ENCODE results near the gene NPM1.

NPM1 gene

DNA sequence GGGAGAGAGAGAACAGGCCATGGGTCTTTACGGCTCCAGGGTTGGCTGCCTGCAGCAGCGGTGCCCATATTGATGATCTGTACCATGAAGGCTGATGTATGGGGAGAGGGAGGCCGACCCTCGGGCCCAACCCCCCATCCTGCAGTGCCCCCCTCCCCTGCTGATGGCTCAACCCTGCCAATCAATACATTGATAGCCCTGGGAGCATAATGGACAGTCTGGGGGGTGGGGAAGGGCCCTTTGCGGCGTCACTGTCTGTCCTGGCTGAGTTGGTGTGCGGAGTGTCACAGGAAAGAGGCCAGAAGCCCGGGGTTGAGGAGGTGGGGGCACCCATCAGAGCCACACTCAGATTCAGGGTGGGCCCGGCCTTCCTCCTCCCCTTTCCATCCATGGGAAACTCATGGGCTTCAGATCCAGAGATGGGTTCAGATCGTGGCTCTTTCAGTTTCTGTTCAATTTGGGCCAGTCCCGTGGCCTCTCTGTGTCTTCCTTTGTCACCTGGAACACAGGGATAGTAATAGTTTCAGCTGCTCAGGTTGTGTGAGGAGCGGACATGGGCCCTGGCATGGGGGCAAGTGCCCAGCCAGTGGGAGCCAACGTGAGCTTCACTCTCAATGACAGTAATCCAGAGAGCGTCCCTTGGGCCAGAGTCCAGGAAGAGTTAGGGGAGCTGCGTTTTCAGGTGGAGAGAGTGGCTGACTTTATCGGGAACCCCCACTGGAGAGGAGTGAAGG, 41.3 kb downstream of the NPM1 start:
- no peak for DNase-seq

DNA sequence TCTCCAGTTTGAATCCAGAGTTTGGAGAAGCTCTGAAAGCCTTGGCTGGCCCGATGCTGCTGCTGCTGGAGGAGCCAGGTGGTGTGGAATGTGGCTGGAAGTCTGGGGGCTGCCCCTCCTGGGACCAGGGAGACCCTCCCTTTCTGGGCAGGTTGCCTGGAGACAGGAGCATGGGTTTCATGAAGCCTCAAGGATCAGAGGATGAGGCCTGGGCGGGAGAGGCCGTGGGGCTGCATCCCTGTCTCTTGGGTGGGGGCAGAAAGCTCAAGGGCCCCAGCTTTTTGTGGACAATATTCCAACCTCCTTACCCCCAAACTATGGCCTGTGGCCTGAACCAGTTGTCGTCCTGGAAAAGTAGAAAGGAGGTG, 41.9 kb downstream of the NPM1 start:
- DNase-seq = peak; percentile 34

DNA sequence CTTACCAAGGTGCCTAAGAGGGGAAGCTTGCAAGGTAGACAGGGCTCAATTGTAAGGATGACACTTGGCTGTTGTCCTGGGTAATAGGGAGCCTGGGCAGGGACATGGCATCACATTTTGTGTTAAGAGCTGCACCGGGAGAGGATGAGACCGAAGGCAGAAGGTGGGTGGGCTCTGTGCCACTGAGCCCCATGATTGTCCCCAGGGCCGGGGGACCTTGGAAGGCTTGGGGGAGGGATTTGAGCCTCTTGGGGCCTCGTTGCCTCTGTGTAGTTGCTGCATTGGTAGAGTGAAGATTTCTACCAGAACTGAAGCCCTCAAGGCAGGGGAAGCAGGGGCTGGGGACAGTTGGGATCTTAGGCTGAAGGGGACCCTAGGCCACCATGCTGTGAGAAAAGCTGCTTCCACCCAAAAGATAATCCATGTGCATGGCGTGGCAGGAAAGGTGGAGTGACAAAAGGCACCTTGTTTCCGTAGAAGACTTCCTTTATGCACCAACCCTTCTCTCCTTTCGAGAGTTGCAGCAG, 43.7 kb downstream of the NPM1 start:
- DNase-seq = no peak

DNA sequence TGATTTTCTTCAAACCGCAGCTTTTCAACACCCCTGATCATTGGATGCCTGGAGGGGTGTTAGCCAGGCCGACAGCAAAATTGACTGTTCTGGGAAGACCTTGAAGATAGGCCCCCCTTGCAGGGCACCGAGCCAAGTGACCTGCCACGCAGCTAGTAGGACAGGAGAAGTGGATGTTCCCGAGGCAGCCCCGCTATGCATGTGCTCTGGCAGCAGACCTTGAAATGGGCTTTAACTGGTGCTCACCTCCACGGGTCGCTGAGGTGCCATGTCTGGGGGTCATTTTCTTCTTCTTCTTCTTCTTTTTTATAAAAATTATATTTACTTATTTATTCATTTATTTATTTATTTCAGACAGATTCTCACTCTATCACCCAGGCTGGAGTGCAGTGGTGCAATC, 44.4 kb downstream of the NPM1 start:
- no peak for DNase-seq

DNA sequence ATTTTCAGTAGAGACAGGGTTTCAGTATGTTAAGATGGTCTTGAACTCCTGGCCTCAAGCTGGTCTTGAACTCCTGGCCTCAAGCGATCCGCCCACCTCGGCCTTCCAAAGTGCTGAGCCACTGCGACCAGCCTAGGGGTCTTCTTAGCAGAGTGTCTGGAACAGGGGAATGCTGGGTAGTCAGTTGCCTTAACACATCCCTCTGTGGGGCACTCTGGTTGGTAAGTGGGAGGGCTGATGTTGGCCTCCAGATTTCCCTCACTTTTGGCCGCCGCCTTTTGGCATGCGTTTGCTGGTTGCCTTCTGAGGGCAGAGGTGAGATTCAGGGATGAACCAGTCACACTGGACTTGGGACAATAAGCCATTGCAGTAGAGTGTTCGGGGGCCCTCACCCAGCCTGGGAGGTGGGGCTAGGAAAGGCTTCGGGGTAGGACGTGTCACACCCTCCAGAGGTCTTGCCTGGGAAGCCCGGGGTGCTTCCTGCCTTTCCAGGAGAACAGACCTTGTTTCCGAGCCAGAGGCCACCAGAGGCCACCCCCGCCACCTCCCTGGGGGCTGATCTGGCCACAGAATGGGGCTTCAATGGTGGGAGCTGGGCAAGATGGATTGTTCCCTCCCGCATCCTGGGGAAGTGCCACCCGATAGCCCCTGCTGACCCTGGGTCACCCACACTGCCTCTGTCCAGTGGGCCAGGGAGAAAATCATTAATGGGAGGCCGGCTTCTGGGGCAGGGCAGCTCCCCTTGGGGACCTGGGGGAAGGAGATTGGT, 45.1 kb downstream of the NPM1 start:
- DNase-seq = no peak

DNA sequence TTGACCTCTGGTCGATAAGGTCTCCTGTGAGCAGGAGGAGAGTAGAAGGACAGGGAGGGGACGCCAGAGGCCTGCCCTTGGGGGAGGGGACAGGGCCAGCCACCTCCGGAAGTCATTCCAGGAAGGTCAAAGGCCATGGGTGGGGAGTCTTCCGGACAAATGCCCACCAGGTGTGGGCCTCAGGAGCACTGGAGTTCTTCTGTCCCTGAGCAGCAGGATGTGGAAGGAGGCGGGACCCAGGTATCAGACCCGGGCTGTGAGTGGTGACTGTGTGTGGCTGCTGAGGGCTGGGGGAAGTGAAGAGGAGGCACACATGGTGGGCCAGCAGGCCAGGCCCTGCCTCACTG, 45.7 kb downstream of the NPM1 start:
- DNase-seq = no peak

DNA sequence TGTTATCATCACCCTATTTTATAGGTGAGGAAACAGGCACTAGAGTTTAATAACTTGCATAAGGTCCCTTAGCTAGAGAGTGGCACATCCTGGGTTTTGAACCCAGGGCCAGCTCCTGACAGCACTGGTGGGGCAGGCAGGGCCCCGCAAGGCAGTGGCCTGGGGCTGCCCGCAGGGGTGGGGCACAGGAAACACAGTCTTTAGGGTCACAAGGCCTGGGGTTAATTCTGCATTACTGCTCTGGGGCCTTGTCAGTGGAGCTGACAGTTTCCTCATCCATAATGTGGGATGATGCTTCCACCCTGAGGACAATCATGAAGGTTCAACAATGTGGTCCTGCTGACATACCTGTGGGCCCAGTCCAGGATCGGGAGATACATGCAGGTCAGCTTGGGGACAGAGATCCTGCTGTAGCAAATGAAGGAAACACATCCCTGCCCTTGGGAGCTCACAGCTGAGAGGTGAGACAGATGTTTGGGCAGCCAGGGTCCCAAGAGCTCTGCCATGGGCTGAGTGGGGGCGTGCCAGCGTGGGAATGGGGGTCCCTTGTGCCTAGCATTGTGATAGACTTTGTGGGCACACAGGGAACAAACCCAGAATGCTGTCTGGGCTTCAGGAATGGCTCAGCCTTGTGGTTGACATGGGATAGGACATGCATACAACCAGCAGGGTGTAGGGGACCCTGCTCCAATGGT, 46.5 kb downstream of the NPM1 start:
- DNase-seq = no peak

DNA sequence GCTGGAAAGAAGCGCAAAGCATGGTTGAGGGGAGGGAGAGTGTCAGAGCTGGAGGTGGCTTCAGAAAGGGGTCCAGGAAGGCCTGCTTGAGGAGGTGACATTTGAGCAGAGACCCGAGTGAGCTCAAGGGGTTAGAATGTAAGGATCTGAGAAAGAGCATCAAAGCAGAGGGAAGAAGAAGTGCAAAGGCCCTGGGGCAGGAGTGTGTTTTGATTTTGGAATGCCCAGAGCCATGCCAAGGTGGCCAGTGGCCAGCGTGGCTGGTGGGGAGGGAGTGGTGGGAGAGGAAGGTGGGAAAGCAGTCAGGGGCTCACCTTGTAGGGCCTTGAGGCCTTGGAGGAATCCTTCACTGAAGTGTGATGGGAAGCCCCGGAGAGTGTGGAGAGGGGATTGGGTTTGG, 47.2 kb downstream of the NPM1 start:
- DNase-seq = no peak

DNA sequence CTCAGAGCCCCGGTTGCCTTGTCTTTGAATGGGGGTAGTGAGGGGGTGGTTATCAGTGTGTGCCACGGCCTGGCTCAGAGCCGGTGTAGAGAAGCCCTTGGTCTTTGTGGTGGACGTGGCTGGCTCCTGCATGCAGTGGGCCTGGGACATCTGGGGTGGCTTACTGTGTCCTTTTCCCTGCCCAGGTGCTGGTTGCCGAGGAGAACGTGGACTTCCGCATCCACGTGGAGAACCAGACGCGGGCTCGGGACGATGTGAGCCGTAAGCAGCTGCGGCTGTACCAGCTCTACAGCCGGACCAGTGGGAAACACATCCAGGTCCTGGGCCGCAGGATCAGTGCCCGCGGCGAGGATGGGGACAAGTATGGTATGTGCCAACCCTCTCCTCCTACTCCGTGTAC, 48.3 kb downstream of the NPM1 start:
- DNase-seq = no peak

DNA sequence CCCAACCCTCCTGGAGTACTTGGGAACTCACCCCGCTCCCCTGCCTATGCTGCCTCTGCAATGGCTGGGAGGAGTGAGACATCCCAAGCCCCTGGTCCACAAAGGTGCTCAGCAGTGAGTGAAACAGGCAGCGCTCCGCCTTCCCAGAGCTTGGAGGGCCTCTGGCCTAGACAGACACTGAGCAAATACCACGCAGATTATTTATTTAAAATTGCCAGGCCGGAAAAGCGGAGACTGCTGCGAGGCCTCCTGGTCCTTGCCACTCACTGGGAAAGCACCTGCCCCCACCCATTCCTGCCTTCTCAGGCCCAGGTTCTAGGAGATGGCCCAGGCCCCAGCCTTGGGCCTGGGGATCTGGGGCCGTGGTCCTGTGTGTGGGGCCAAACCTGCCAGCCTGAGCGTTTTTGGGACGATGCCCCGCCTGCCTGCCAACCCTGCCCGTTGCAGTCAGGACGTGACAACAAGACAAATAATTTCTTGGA, 49.2 kb downstream of the NPM1 start:
- DNase-seq = no peak

DNA sequence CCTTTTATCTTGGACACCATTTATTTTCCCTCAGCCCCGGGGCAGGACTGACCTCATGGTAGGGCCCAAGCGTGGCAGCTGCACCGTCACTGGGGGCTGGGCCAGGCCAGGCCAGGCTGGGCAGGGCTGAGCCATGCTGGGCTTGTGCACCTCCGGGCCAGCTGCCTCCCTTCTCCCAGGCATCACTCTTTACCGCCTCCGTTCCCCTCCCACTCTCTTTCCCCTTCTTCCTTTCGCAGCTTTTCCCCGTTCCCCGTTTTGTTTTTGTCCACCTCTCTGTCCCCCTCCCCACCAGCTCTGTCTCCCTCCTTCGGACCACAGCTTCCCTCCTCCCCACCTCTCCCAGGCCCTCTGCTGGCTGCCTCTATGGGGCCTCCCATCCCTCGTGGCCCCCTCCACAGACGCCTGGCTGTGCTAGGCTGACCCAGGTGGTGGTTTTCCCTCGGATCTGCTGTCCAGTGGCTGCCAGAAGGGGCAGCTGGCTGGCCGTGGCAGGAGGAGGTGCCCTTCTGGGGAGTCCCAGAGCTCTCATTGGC, 49.7 kb downstream of the NPM1 start:
- no peak for DNase-seq

DNA sequence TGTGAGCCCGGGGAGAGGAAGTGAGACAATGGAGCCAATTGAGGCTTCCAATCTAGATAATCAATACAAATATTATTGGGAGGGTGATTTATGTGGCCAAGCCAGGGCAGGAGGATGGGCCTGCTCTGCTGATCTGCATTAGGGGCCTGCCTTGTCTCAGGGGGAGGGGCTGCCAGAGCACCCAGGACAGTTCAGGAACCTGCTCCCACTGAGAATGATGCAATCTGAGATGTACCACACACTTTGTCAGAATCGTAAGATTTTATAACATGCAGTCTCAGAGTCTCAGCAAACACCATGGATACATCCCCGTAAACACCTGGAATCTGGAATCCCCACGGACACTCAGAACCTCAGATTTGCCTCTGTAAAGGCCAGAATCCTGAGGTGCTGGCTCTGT, 51.1 kb downstream of the NPM1 start:
- DNase-seq = no peak

DNA sequence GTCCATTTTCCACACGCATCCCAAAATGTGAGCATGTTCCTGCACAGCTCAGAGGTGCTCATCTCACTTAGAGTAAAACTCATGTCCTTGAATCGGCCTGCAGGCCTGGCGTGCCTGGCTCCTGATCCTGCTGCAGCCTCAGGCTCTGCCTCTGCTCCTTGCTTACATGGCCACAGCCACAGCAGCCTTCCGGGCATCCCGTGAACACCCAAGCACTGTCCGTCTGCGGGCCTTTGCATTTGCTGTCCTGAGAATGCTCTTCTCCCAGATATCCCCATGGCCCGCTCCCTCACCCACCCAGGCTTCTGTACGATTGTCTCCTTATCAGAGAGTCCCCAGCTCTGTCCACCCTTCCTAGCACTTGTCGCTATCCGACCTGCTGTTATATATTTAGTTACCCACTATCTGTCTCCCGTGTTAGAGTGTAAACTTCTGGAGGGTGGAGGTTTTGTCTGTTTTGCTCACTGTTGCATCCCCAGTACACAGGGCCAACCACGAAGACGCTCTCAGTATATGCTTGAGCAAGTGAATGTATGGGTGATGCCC, 53.7 kb downstream of the NPM1 start:
- DNase-seq = no peak

DNA sequence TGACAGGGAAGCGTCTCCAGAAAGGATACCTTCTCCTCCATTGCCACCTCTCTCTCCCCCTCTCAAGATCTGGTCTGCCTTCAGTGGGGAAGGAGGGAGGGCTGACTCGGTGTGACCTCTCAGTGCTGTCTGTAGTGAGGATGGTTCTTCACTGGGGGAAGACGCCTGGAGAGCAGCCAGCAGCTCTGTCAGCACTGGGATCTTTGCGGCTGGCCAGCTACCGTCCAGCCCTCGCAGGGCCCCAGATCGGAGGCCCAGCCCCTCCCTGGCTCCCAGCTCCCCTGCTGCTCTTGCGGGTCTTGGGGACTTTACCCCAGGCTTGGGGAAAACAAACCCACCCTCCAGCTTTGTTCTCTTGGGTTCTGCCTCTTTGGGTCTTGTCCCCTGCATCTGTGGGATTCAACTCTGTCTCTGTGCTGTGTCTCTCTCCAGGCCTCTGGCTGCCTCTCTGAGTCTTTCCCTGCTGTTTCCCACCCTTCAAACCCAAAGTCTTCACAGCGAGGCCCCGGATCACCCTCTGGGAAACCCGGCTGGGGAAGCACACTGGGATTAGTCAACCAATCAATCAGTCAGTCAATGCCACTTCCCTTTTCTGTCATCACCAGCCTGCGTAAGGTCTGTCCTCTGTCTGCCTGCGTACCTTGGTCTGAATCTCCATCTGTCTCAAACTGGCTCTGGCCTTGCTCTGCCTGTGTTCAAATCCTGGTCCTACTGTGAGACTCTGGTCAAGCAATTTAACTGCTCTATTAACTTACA, 54.8 kb downstream of the NPM1 start:
- DNase-seq = no peak

DNA sequence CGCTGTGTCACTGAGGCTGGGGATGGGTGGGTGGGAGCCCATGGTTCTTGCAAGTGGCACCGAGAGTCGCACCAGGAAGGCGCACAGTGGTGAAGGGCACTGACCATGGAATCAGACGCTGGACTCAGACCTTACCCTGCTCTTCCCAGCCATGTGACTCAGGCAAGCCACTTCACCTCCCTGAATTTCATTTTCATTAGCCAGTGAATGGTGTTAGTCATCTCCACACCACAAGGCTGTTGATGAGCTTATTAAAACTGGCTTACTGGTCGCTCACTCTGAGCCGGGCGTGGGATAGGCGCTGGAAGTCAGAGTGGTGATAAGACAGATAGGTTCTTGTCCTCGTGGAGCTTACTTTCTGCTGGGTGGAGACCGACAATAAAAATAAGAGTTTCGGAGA, 56.9 kb downstream of the NPM1 start:
- DNase-seq = no peak

DNA sequence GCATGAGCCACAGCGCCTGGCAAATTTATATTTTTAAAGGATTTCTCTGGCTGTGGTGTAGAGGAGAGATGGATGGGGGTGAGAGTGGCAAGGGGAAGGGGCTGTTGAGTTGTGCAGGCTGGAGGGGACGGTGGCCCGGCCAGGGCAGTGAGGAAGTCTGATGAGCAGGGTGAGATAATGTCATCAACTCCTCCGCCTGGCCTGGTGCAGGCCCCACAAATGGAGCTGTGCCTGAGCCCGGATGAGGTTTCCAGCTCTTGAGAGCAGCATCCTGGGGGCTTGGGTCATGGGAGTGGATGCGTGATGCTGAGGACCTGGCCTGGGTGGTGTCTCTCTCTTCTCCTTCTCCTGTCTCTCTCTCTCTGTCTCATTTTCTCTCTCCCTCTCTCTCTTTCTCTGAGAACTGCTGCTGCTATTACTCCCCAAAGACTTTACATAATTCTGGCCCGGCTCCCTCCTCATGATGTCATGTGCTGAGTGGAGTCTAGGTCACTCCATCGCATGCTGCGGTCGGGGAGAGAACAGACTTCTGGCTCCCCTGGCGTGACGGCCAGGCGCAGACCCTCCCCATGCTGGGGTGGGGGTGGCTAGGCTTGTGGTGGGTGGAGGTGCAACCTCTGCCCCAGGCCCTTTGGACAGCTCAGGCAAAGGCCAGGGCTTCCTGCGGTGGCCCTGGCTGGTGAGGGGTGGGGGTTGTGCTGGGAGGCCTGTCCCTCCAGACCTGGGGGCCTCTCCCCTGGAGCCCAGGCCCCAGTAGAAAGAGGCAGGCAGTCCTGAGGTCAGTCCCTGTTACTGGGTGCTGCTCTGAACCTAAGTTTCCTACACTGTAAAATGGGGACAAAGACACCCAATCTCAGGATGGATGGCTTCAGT, 58.2 kb downstream of the NPM1 start:
- peak; percentile 78 for DNase-seq

DNA sequence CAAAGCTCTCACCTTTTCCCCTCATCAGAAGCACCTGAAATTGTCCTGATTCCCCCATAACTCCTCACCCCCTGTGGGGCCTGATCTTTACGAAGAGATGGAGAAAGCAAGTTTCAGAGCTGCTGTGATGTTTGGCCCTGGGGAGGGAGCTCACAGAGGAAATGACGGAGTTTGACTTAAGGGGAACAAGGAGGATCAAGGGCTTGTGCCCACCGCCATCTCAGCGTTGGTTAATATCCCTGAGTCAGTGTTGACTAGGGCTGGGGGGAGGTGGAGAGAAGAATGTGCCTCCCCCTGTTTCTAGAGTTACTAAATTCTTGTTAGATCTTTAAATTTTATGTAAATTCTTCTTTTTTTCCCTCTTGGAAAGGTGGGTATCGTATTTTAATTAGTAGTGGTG, 59.6 kb downstream of the NPM1 start:
- DNase-seq = no peak

DNA sequence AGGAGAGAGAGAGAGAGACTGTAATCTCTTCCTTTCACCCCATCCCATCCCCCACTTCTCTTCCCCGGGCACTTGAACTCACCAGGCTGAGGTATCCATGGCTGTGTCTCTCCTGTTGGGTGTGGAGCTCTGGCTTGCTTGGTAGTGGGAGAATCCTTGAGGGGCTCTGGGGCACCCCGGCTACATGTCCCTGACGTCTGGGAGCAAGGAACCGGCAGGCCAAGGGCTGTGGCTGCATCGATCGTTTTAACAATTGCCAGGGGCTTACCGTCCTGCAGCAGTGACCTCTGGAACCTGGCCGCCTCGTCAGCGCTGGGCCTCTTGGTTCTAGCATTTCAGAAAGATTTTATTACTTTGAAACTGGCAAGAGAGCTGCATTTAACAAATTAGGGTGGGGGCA, 61.8 kb downstream of the NPM1 start:
- DNase-seq = no peak

DNA sequence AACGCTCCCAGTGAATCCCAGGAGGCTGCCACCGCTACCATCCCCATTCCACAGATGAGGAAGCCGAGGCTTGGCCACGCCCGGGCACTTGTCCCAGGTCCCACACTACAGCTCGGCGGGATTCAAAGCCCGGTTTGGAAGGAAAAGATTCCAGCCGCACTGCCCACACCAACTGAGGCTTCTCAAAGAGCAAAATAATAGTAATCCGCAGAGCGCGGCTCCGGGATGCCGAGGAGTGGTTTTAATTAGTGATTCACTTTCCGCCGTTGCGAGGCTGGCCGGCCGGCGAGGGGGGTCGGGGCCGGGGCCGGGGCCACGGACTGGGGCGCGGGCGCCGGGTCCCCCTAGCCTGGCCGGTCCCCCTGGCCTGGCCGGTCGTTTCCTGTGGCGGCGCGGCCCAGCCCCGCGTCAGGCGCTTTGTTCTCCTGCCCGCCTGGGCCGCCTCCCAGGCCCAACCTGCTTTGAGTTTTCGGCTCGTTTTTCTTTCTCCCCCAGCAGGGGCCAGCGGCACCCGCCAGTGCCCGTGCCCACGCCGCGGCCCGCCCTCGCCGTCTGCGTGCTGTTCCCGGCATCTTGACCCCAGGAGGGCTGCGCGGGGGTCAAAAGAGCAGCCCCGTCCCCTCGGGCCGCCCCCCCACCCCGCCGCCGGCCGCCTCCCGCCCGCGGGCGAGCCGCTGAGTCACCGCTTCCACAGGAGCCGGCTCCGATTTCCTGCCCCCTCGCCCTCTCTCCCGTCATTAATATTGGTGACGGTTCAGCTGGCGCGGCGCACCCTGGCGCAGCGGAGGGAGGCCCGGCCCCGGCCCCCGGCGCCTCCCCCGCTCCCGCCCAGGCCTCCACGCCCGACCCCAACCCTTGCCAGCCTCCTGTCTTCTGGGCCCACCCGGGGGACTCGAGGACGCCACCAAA, 63.0 kb downstream of the NPM1 start:
- peak; percentile 84 for DNase-seq

DNA sequence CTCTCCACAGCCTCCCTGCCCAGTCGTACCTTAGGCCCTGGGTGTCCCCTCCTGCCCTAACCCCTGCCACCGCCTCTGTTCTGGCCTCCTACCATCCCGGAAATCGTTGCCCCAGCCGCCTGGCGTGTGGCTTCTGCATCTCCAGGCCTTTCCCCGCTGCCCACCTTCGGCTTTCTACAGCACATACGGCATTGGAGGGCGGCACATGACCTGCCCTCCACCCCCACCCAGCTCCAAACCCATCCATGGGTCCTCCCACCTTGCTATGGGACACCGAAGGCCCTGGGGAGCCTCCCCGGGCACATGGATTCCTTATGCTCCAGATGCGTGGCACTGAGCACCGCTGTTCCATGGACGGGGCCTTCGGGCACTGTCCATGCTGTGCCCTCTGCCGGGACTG, 63.8 kb downstream of the NPM1 start:
- no peak for DNase-seq

All from right forelimb (tissue), 1 donor.